Right cardiac atrium (tissue), 5 donors: ENCODE data around the gene COLGALT1. TPM values are rescaled to one million over a fixed set of nuclear protein-coding genes. Genes with fewer than 3 reads are reported as not detected.

ENCODE experiments used
- ATAC-seq, 2 donors: fragments of 200-7000 bp; cut with Tn5 transposase; one replicate each; pipeline versions ENCODE4 v1.8.0 to v1.9.1; 2020; ENCODE audit warnings: moderate library complexity in 2 of 2, mild to moderate bottlenecking in 1 of 2
- DNase-seq, 3 donors: peaks; one replicate each; pipeline ENCODE4 v3.0.0-alpha.2; 2020
- H3K27ac ChIP-seq: one replicate; pipeline ENCODE4 v1.5.1; 2013; ENCODE audit warnings: mild to moderate bottlenecking, low read length, control low read depth, moderate library complexity
- H3K27me3 ChIP-seq: one replicate; pipeline ENCODE4 v1.6.1; 2013; ENCODE audit not compliant: control insufficient read depth, insufficient read depth
- H3K4me1 ChIP-seq: one replicate; pipeline ENCODE4 v1.6.1; 2013; ENCODE audit warnings: low read length; ENCODE audit not compliant: control insufficient read depth, insufficient read depth
- H3K4me3 ChIP-seq: one replicate; pipeline ENCODE4 v1.5.1; 2013; ENCODE audit warnings: low read length, control low read depth
- H3K9me3 ChIP-seq: one replicate; pipeline ENCODE4 v1.6.1; 2013; ENCODE audit warnings: low read length; ENCODE audit not compliant: control insufficient read depth
- WGBS: extraction: QIAGEN DNeasy Blood & Tissue Kit; methylation state at CpG from one replicate; pipeline ENCODE4 v1.1.7; 2013; 5-methylcytosine and 5-hydroxymethylcytosine counted together
- intact Hi-C, 4 donors: fragments of 100-400 bp; cut with DNase I; formaldehyde crosslinking; loops; one replicate each; pipeline versions ENCODE4 v1.11.0 to v1.14.0; 2022 to 2023
- polyA plus RNA-seq: library from polyadenylated mRNA; stranded (reverse); fragments of 200-250 nt; gene quantifications from one replicate; pipeline ENCODE4 v1.2.3, GENCODE V29; 2013
- total RNA-seq, 4 donors: library from RNA; stranded (reverse); fragmentation: NEBNext Ultra II Directional; extraction: Animal tissue kit (Norgen Biotek cat#: 25700); gene quantifications; one replicate each; pipeline ENCODE4 v1.2.1, GENCODE V29; 2021
- donor health status: healthy with polysubstance abuse.
- donor health status: DM: no; HTN: yes; CAD: no.
- donor health status: DM: no; HTN: no; CAD: no.
- donor health status: DM: no; HTN: yes; CAD: no; lungs with severe emphysema.
- donor health status: DM: yes; HTN: yes; CAD: no.

Gene COLGALT1
- total and polyA plus RNA-seq, 5 donors, result 19.0 to 36.3 (median 34.9) TPM

GRCh38 chr19:17624314-17624991, 69.0 kb downstream of the COLGALT1 start:
- Histone ChIP-seq H3K4me1 (no peaks in the 10 kb centered on the region), H3K9me3 (no peaks in the 10 kb centered on the region), H3K27me3 (no peaks in the 10 kb centered on the region), H3K27ac (no peak overlapping the region), H3K4me3 (no peak overlapping the region)
- intact Hi-C loops, result no loop called here
- ATAC-seq (no peak), DNase-seq (peak in 1 of 3 donors; percentile 16)
- WGBS, result 84% methylated on average over 16 of the region's 16 CpGs

GRCh38 chr19:17625043-17625442, 69.6 kb downstream of the COLGALT1 start:
- Histone ChIP-seq H3K27ac (no peak overlapping the region), H3K27me3 (no peaks in the 10 kb centered on the region), H3K4me3 (no peak overlapping the region), H3K9me3 (no peaks in the 10 kb centered on the region), H3K4me1 (no peaks in the 10 kb centered on the region)
- 91% methylated on average over 1 of the region's 1 CpG for WGBS
- intact Hi-C loops, result no loop called here
- DNase-seq, result no peak
- ATAC-seq, result no peak

GRCh38 chr19:17625980-17626379, 70.5 kb downstream of the COLGALT1 start:
- no peaks in the 10 kb centered on the region for H3K9me3 ChIP-seq
- DNase-seq (no peak), ATAC-seq (no peak)
- no peaks in the 10 kb centered on the region for H3K4me1 ChIP-seq
- no peak overlapping the region for H3K4me3 ChIP-seq
- WGBS, result 93% methylated on average over 2 of the region's 2 CpGs
- H3K27ac ChIP-seq, result no peak overlapping the region
- no peaks in the 10 kb centered on the region for H3K27me3 ChIP-seq
- intact Hi-C loops, result no loop called here

- Histone ChIP-seq H3K27ac (no peak overlapping the region), H3K9me3 (no peaks in the 10 kb centered on the region), H3K4me1 (no peaks in the 10 kb centered on the region), H3K4me3 (no peak overlapping the region), H3K27me3 (no peaks in the 10 kb centered on the region)
- ATAC-seq (no peak), DNase-seq (peak in 1 of 3 donors; percentile 24)
- intact Hi-C loops, result no loop called here
- WGBS, result 83% methylated on average over 12 of the region's 12 CpGs
These were observed 71.1 kb downstream of the COLGALT1 start for GRCh38 chr19:17626456-17627015.

- intact Hi-C loops, result no loop called here
- Histone ChIP-seq H3K4me3 (no peak overlapping the region), H3K4me1 (no peaks in the 10 kb centered on the region), H3K27ac (no peak overlapping the region), H3K27me3 (no peaks in the 10 kb centered on the region), H3K9me3 (no peaks in the 10 kb centered on the region)
- 84% methylated on average over 3 of the region's 3 CpGs for WGBS
- DNase-seq (peak in 1 of 3 donors; percentile 11), ATAC-seq (no peak)
These were observed 71.7 kb downstream of the COLGALT1 start for GRCh38 chr19:17627161-17627560.

GRCh38 chr19:17627921-17628320, 72.5 kb downstream of the COLGALT1 start:
- DNase-seq (peak in 1 of 3 donors; percentile 8), ATAC-seq (no peak)
- WGBS, result 72% methylated on average over 5 of the region's 5 CpGs
- no peaks in the 10 kb centered on the region for H3K9me3 ChIP-seq
- no peaks in the 10 kb centered on the region for H3K4me1 ChIP-seq
- H3K27me3 ChIP-seq, result no peaks in the 10 kb centered on the region
- H3K4me3 ChIP-seq, result no peak overlapping the region
- intact Hi-C loops, result no loop called here
- no peak overlapping the region for H3K27ac ChIP-seq

GRCh38 chr19:17629760-17630159, 74.3 kb downstream of the COLGALT1 start:
- no peaks in the 10 kb centered on the region for H3K27me3 ChIP-seq
- intact Hi-C loops, result no loop called here
- WGBS, result 85% methylated on average over 2 of the region's 2 CpGs
- no peak overlapping the region for H3K27ac ChIP-seq
- no peak for DNase-seq
- ATAC-seq, result no peak
- no peaks in the 10 kb centered on the region for H3K4me1 ChIP-seq
- no peak overlapping the region for H3K4me3 ChIP-seq
- H3K9me3 ChIP-seq, result no peaks in the 10 kb centered on the region

GRCh38 chr19:17632577-17632976, 77.1 kb downstream of the COLGALT1 start:
- Histone ChIP-seq H3K4me3 (no peak overlapping the region), H3K27ac (no peak overlapping the region), H3K27me3 (no peaks in the 10 kb centered on the region), H3K9me3 (no peaks in the 10 kb centered on the region), H3K4me1 (no peaks in the 10 kb centered on the region)
- WGBS, result 88% methylated on average over 9 of the region's 9 CpGs
- ATAC-seq (no peak), DNase-seq (peak in 1 of 3 donors; percentile 4)
- intact Hi-C loops, result no loop called here

Other genes with a start within 250 kb of the COLGALT1 start
- 100 to 1,000 TPM; 131 to 180 (median 164) TPM for gene MRPL34, start 249.8 kb upstream of the COLGALT1 start, total RNA-seq
- 321 TPM for gene MRPL34, start 249.8 kb upstream of the COLGALT1 start, polyA plus RNA-seq
- gene DDA1, start 246.1 kb upstream of the COLGALT1 start, total RNA-seq, result 10 to 100 TPM; 29.7 to 33.6 (median 30.8) TPM
- 92.5 TPM for gene DDA1, start 246.1 kb upstream of the COLGALT1 start, polyA plus RNA-seq
- 10 to 100 TPM in 1 of 4 donors, 1 to 10 TPM in 3; 7.1 to 10.9 (median 8.7) TPM for gene ANO8, start 220.8 kb upstream of the COLGALT1 start, total RNA-seq
- 7.8 TPM for gene ANO8, start 220.8 kb upstream of the COLGALT1 start, polyA plus RNA-seq
- 10 to 100 TPM in 2 of 4 donors, 1 to 10 TPM in 2; 7.9 to 11.3 (median 10.3) TPM for gene GTPBP3, start 218.1 kb upstream of the COLGALT1 start, total RNA-seq
- gene GTPBP3, start 218.1 kb upstream of the COLGALT1 start, polyA plus RNA-seq, result 8.4 TPM
- gene PLVAP, start 178.3 kb upstream of the COLGALT1 start, total RNA-seq, result 100 to 1,000 TPM; 105 to 113 (median 108) TPM
- 81.7 TPM for gene PLVAP, start 178.3 kb upstream of the COLGALT1 start, polyA plus RNA-seq
- gene CCDC194, start 161.5 kb upstream of the COLGALT1 start, total RNA-seq, result under 1 TPM in 1 of 4 donors, not detected in 3; 0.43 TPM
- gene CCDC194, start 161.5 kb upstream of the COLGALT1 start, polyA plus RNA-seq, result not detected
- 10 to 100 TPM; 32.3 to 56.3 (median 39.6) TPM for gene BST2, start 150.0 kb upstream of the COLGALT1 start, total RNA-seq
- gene BST2, start 150.0 kb upstream of the COLGALT1 start, polyA plus RNA-seq, result 45.1 TPM
- 10 to 100 TPM; 20.6 to 27.2 (median 23.4) TPM for gene MVB12A, start 135.6 kb upstream of the COLGALT1 start, total RNA-seq
- 30.5 TPM for gene MVB12A, start 135.6 kb upstream of the COLGALT1 start, polyA plus RNA-seq
- under 1 TPM in 3 of 4 donors, not detected in 1; 0.22 to 0.42 (median 0.34) TPM for gene TMEM221, start 107.0 kb upstream of the COLGALT1 start, total RNA-seq
- gene TMEM221, start 107.0 kb upstream of the COLGALT1 start, polyA plus RNA-seq, result 0.43 TPM
- gene NXNL1, start 94.7 kb upstream of the COLGALT1 start, total RNA-seq, result under 1 TPM in 2 of 4 donors, not detected in 2; 0.29 to 0.45 TPM
- gene NXNL1, start 94.7 kb upstream of the COLGALT1 start, polyA plus RNA-seq, result 0.63 TPM
- gene SLC27A1, start 85.1 kb upstream of the COLGALT1 start, total RNA-seq, result 10 to 100 TPM; 28.2 to 63.6 (median 42.9) TPM
- 36.8 TPM for gene SLC27A1, start 85.1 kb upstream of the COLGALT1 start, polyA plus RNA-seq
- 10 to 100 TPM; 28.1 to 32.3 (median 30.1) TPM for gene PGLS, start 44.0 kb upstream of the COLGALT1 start, total RNA-seq
- 33.4 TPM for gene PGLS, start 44.0 kb upstream of the COLGALT1 start, polyA plus RNA-seq
- gene UNC13A, start 132.7 kb downstream of the COLGALT1 start, total RNA-seq, result under 1 TPM in 2 of 4 donors, not detected in 2; 0.03 to 0.06 TPM
- 0.05 TPM for gene UNC13A, start 132.7 kb downstream of the COLGALT1 start, polyA plus RNA-seq
- gene MAP1S, start 163.8 kb downstream of the COLGALT1 start, total RNA-seq, result 10 to 100 TPM; 24.8 to 35.5 (median 31.6) TPM
- gene MAP1S, start 163.8 kb downstream of the COLGALT1 start, polyA plus RNA-seq, result 14.7 TPM
- gene FCHO1, start 195.8 kb downstream of the COLGALT1 start, total RNA-seq, result 1 to 10 TPM in 3 of 4 donors, under 1 TPM in 1; 0.68 to 1.6 (median 1.3) TPM
- 0.57 TPM for gene FCHO1, start 195.8 kb downstream of the COLGALT1 start, polyA plus RNA-seq
- not detected for gene B3GNT3, start 239.5 kb downstream of the COLGALT1 start, total RNA-seq
- gene B3GNT3, start 239.5 kb downstream of the COLGALT1 start, polyA plus RNA-seq, result not detected